HG03135 (cell line): ENCODE data around the gene NUDT8.

ENCODE experiments used
- ATAC-seq: cut with Tn5 transposase; IDR thresholded peaks from one replicate; pipeline ENCODE4 v1.9.1; 2021; ENCODE audit warnings: mild to moderate bottlenecking, moderate library complexity; ENCODE audit not compliant: unreplicated experiment

Gene NUDT8, protein sequence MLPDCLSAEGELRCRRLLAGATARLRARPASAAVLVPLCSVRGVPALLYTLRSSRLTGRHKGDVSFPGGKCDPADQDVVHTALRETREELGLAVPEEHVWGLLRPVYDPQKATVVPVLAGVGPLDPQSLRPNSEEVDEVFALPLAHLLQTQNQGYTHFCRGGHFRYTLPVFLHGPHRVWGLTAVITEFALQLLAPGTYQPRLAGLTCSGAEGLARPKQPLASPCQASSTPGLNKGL

DNA sequence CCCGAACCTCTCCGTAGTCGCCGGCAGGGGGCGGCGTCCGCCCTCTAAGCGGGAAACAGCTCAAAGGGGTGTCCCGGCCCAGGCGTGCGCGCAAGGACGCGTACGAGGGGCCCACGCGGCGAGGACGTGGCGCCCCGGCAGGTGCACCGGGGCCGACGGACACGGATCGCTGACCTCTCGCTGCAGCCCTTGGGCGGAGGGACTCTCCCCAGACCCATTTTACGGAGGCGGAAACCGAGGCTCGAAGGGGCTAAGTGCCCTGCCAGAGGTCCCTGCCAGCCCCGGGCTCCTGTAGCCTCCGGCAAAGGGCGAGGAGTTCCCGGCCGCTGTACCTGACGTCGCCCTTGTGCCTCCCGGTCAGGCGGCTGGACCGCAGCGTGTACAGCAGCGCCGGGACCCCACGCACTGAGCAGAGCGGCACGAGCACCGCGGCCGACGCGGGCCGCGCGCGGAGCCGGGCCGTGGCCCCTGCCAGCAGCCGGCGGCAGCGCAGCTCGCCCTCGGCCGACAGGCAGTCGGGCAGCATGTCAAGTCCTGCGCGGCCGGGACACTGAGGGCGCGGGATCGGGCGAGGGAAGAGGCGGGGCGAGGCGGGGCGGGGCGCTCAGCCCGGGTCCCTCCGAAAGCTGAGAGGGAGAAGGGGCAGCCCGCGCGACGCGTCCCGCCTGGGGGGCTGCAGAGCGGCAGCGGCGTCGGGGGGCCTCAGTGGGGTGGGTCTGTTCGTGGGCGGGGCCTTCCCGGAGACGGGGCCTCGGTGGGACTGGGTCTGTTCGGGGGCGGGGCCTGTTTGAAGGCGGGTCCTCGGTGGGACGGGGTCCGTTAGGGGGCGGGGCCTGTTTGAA lies at the start of gene NUDT8:
TSS of gene NUDT8 (minus strand) at position 552 of the 842 bp plus-strand sequence. CDS start at position 526, 26 bp downstream.
- peak; percentile 52 for ATAC-seq

DNA sequence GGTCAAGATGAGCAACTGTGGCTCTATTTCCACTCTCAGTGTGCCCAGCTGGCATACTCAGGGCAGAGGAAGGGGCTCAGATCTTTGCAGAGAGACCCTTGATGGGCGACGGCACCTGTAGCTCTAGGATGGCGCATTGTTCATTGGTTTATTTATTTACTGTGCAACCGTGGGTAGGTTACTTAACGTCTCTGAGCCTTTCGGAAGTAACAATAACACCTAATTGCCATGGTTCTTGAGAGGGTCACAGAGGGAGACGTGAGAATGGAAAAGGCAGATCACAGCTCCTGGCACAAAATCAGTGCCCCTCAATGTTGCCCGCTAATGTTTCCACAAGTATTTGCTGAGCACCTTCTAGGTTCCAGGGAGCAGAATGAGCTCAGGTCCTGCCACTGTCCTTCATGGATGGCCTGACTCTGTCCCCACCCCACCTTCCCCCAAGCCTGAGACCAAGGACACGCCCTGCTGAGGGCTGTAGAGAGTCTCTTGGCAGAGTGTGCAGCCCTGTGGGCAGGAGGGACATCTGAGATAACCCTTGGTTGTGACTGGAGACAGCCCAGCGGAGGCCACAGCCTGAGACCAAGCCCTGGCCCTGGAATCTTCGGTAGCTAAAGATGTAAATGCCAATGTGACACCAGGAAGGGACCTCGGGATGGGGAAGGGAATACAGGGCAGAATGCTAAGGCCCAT lies 45.5 kb upstream of the NUDT8 start:
- ATAC-seq: no peak

DNA sequence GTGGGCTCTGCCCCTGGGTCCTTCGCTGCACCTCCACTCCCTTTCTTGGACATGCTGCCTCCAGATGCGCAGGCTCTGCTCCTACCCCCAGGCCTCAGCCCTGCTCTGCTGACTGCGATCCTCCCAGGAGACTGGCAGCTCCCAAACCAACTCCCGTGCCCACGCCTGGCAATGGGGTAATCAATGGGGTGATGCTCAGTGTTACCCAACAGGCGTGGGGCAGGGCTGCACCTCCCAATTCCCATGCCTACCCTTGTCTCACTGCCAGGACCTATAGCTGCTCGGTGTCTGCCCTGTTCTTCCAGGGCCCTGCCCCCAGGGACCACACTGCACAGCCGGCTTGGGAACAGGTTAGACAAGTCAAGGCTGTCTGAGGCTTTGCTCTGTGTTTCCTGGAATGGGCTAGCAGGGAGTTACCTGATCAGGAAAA lies 44.7 kb upstream of the NUDT8 start, which contains the start of gene ALDH3B2:
TSS of gene ALDH3B2 (minus strand) at position 182 of the 430 bp plus-strand sequence. CDS start 7,688 bp downstream, outside the sequence.
- ATAC-seq: no peak

DNA sequence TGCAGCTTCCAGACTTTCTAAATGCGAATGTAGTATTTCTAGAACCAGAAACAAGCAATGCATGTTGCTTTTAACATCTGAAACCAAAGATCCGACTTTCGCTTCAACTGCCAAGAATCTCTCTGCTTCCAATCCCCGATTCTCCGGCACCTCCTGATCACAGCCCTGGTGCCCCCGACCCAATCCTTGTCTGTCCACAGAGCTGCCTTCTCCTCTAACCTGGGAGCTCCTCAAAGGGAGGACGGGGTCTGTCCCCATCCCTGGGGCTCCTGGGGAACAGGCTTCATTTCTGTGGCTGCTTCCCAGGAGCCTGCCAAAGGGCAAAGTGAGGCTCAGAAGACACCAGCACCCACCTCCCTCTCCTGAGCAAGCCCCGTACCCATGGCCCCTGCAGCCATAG lies 44.2 kb upstream of the NUDT8 start:
- no peak for ATAC-seq

DNA sequence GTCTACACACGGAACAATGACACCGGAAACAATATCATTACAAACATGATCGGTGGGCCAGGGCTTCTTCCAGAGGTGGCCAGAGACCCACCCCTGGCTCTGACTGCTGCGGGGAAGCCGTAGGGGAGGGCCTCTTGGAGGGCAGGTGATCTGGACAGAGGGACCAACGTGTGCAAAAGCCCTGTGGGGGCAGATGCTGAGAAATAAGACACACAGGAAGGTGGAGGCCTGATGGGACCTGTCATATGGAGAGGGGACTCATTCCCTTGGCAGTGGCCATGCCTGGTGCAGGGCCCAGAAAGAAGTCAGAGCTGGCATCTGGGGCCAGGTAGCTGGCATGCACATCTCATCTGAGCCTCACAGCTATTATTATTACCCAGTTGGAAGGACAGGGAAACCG lies 43.6 kb upstream of the NUDT8 start:
- no peak for ATAC-seq

DNA sequence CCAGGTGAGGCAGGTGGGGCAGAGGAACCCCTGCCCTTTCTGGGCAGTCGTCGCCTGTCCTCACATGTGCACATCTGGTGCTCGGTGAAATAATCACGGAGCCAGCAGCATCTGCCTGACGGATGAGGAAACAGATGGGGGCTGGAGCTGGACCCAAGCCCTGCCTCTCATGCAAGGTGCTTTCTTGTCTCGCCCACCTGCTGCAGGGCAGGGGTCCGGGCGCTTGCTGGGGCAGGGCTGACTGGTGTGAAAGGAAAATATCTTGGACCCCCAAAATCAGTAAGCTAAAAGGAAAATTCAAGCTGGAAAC lies 41.4 kb upstream of the NUDT8 start:
- no peak for ATAC-seq

DNA sequence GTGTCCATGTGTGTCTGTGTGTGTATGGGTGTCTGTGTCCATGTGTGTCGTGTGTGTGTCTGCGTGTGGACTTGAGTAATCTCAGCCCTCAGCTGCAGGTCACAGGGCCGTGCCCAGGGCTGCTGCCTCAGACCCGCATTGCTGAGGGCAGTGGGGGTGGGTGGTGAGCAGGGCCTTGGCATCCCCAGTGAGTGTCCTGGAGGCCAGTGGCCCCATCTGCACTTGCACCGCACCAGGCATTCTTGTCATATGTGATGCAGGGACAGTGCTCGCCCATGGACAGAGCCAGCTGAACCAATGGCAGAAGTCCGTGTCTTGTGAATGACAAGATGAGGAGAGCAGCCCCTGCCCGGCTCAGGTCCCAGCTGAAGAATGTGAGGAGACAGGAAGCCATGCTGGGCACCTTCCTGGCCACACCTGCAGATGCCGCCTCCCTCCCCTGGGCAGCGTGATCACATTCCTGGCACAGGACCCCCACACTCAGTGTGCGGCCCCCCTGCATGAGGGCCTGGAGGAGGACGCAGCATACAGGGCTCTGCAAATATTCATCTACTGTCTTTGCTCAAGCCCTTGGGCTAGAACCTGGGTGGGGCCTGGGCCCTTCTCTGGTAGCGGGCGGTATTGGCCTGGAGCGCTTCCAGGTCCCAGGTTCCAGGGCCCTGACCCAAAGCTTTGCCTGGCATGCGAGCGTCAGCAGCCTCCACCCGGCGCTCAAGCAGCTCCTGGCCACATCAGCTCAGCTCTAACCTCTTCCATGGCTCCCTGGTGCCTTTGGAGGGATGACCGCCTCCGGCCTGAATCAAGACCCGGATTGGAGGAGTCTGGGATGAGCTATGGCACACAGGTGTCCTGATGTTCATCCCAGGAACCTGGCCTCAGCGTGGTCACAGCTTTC lies 40.8 kb upstream of the NUDT8 start:
- ATAC-seq: no peak

DNA sequence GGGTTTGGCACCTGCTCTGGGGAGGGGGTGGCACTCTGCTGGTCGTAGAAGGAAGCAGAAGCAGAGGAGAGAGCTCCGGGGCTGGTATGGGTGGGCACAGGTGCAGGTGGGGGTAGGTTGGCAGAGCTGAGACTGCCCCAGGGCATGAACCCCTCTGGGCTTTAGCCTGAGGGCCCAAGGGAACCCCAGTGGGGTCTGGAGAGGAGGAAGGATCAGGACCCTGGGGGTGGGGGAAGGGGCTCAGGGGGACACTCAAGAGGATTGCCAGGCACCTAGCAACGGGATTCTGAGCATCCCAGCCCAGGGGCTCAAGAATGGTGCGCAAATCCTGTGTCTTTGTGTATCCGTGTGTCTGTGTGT lies 38.4 kb upstream of the NUDT8 start:
- ATAC-seq: no peak

DNA sequence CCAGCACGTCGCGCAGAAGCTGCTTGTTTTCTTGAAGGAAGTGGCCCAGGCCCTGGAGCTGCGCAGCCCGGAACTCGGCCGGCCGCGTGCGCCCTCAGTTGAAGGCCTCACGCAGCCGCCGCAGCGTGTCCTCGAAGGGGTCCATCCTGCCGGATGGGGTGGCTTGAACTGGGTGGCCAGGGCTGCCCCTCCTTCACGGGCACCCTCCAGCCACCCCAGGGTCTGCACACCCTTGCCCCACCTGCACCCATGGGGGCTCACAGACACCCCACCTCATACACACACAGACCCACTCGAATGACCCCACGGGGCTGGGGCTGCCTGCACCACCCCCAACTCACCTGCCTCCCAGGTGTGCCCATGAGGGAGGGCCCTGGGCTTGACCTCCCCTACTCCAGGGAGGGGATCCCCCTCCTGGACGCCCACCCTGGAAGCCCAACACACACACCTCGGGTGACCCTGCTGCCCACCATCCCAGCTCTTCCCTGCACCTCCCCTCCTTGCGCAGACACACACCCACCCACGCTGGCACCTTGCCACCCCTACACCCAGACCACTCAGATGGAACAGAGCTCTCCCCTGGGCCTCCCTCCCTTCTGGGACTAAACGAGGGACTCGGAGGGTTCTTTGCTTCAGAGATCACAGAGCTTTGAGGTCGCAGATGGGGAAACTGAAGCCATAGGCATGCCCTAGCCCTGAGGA lies 37.9 kb upstream of the NUDT8 start:
- ATAC-seq: no peak

DNA sequence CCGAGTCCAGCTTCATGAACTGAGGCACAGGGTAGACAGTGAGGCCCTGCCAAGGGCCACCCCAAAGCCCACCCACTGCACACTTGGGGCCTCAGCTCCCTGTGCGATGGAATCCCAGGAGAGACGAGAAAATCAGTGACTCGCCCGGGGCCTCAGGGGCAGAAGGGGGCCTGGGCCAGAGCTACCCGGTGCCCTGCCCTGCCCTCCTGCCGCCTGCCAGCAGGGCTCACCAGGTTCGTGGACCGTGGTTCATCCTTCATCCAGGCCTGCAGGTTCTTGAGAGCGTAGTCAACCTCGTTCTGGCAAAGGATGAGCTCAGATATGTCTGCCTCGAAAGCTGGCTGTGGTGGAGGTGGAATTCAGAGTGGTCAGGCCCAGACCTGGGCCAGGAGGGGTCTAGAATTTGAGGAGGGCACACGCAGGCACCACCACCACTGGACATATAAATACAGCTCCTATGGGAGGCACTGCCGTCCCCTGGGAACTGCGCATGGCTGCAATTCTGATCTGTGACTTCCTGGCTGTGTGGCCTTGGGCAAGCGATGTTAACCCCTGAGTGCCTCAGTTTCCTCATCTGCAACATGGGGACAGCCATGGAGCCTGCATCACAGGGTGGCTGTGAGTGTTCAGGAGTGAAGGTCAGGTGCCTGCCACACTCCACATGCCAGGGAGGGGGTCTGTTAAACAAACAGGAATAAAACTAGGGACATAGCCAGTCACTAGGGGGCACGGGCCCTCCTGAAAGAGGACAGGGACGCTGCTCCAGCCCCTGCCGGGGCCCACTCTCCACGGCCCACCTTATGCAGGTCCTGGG lies 37.1 kb upstream of the NUDT8 start:
- ATAC-seq: no peak

DNA sequence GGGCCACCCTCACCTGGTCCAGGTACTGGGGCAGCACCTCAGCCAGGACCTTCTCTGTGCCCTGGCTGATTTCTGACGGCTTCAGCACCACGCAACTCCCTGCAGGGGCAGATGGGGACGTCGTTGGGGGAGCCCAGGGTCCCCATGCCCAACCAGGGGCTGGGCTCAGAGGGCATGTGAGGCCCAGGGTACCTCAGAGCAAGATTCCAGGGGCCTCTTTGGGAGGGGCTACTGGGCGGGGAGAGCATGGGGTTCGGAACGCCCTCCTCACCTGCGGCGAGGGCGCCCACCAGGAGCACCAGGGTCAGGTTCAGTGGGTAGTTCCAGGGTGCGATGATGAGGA lies 36.5 kb upstream of the NUDT8 start:
- no peak for ATAC-seq

DNA sequence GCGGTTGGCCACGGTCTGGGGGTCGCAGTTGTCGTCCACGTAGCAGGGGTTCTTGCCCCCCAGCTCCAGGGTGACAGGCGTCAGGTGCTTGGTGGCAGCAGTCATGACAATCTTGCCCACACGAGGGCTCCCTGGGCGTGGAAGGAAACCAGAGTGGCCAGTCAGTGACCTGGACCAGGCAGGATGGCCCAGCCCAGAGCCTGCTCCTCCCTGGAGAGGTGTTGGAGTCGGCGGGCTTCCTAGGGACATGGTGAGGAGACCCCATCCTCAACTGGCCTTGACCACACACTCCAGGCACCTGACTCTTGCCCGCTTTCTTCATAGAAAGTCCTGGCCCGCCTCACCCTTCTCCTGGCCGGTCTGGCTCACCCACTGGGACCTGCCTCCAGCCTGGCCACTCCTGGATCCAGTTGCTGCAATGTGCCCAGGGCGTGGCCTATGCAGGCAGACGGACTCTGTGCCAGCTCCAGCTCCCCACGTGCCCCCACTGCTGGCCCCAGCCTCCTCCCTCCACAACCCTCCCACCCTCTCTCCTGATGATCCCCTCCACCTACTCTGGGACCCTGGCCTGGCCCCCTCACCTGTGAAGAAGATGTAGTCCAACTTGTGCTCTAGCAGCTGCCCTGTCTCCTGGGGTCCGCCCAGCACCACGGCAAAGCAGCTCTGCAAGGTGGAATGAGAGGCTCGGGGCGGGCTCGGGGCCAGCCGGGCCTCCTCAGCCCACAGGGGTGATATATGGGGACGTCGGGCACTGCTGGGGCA lies 36.0 kb upstream of the NUDT8 start:
- no peak for ATAC-seq

DNA sequence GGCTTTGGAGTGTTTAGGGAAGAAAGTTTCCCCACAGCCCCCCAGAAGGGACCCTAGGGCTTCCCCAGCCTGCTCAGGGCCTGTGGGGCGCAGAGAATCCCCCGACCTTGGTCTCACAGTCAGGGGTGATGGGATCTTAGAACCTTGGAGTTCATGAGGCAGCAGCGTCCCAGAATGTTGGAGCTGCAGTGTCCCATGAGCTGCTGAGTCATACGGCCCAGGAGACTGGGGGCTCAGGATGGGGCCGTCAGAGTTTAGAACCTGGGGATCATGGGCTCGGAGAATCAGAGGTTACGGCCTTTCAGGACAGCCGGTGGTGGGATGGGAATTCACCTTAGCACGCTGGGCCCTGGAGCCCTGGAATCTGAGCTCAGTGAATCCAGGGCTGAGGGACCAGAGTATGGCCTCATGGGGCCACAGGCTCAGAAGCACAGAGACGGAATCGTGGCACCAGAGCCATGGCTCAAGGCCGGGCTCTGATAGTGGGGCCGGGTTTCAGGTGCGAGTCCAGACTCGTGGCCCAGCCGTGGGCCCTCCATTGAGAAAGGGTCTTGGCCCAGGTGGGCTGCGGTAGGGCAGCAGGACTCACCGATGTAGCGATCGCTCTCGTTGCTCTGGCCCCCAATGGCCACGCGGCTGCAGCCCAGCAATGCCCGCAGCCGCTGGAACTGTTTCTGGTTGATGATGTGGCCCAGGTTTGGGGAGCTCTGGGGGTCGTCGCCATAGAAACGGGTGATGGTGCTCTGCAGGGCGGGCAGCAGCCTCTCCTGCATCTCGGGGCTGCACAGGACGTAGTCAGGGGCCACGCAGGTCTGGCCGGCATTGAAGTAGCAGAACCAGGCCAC lies 35.2 kb upstream of the NUDT8 start:
- ATAC-seq: no peak

DNA sequence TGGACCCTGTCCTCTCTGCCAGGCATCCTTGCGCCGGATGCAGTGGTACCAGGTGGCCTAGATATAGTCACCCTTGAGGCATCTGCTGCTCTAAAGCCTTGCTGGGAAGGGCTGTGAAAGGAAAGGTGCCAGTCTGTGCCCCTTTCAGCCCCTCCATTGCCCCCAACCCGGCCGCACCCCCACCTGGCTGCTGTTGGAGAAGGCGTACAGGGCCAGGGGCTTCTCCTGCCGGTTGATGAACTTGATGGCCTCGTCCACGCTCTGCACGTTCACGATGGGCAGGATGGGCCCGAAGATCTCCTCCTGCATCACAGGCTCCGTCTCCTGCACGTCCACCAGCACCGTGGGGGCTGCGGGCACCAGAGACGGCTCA lies 34.5 kb upstream of the NUDT8 start:
- no peak for ATAC-seq

DNA sequence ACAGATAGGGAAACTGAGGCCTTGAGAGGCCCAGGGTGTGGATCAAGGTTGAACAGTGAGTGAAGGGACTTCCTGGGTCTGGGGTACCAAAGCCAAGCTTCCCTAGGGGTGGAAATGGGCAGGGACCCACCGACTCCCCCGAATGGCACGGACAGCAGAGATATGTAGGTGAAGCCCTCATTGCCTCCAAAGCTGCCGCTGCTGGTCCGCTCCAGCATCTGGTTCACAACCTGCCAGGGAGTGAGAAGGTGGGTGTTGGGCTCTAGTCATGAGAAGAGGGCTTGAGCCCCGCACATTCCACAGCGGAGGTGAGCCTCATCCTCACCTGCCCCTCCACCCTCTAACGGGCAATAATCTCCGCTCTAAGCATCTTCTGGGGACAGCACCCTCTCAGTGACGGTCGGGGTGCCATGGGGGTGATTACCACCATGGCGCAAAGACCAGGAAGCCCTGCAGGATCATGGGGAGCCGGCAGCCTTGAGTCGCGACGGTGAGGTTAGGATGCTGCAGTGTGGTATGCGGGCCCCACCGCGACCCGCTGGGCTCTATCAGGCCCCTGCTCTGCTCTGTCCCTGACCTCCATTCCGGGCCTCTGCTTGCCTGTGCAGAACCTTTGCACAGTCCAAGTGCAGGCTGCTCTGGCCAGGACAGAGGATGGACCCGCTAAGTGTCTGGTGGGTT lies 33.9 kb upstream of the NUDT8 start:
- ATAC-seq: no peak

DNA sequence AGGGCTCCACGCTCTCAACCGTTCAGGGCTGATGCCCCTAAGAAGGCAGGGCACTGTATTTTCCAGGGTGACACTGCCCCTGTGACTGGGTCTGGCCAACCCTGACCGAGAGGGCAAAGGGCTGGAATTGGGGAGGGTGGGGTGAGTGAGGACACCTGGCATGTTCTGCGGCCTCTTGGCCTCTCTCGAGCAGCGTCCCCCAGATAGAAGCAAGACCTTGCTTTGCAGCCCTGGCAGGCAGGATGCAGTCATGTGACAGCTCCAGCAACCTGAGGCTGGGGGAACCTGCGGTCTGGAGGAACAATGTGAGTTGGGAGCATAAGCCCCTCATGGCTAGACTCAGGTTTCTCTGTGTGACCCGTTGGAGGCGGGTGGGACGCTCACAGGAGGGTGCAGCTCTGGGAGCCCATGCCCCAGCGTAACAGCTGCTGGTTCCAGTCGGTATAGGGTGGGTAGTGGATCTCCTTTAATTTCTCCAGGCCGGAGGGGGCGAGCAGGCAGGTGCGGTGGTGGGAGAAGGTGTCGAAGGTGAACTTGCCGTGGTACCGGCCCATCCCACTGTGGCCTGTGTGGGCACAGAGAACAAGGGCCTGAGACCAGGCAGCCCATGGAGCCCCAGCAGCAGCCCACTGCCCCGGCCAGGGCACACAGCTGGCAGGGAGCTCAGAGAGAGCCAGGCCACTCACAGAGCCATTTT lies 33.2 kb upstream of the NUDT8 start:
- ATAC-seq: no peak
